Measurements from ENCODE around the gene PFKP.

DNA sequence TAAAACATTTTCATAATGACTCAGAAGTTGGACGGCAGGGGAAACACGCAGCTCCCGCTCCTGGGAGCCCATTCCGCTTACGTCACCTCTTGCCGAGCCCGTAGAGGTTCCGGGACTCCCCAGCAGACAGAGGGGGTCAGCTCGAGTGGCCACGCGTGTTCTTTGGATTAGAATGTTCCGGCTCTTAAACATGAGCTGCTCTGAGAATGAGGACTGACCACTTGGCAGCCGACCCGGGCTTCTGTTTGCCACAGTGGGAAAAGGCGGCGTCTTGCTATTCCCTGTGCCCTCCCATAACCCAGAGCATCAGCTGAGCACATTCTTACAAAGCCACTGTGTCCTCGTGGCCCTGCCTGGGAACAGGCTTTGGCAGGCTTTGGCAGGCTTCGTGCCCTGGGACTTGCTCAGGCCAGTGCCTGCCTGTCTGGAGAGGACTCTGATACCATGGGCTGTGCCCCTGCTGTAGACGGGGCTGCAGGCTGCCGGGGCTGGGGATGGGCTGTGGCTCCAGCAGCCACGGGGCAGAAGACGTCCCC is 40.1 kb downstream of the PFKP start:
- TF ChIP-seq EZH2 (IDR thresholded peaks at IDR 0.05; ENCODE audit: borderline replicate concordance, low read depth, low read length, severe bottlenecking) (no peak), CTCF (IDR thresholded peaks at IDR 0.05; ENCODE audit: borderline replicate concordance, extremely low read depth, low read length, poor library complexity, severe bottlenecking) (no peak)
